Stomach smooth muscle (tissue), 2 donors: ENCODE data around the gene ABHD10.

Source experiments
- H3K27ac ChIP-seq: one replicate; pipeline ENCODE4 v1.7.0; 2013; ENCODE audit warnings: mild to moderate bottlenecking, low read length, inconsistent platforms
- H3K27me3 ChIP-seq, 2 donors: one replicate each; pipeline ENCODE4 v1.7.0; 2013; ENCODE audit warnings: low read length in 2 of 2; ENCODE audit not compliant: insufficient read depth in 2 of 2, control insufficient read depth in 1 of 2
- H3K36me3 ChIP-seq, 2 donors: one replicate each; pipeline ENCODE4 v1.7.0; 2013; ENCODE audit warnings: low read length in 2 of 2; ENCODE audit not compliant: control insufficient read depth in 2 of 2, insufficient read depth in 2 of 2
- H3K4me1 ChIP-seq: one replicate; pipeline ENCODE4 v1.7.0; 2013; ENCODE audit warnings: low read length; ENCODE audit not compliant: control insufficient read depth, insufficient read depth
- H3K4me3 ChIP-seq, 2 donors: one replicate each; pipeline ENCODE4 v1.7.0; 2013; ENCODE audit warnings: low read length in 2 of 2
- H3K9ac ChIP-seq, 2 donors: one replicate each; pipeline ENCODE4 v1.7.0; 2013; ENCODE audit warnings: low read length in 2 of 2, mild to moderate bottlenecking in 1 of 2
- H3K9me3 ChIP-seq, 2 donors: one replicate each; pipeline ENCODE4 v1.7.0; 2013; ENCODE audit warnings: low read length in 2 of 2; ENCODE audit not compliant: control insufficient read depth in 2 of 2
- donor health status: healthy.
- donor health status: Pancreatic carcinoma.

ABHD10 gene

GRCh38 chr3:112001526-112001925 lies 22.7 kb downstream of the ABHD10 start:
- Histone ChIP-seq H3K4me3 (no peak overlapping the region), H3K36me3 (no peaks in the 10 kb centered on the region), H3K4me1 (peaks cover 10% of the 10 kb centered on the region), H3K9ac (no peak overlapping the region), H3K27ac (no peak overlapping the region), H3K9me3 (no peaks in the 10 kb centered on the region), H3K27me3 (peaks cover 14 to 16% of the 10 kb centered on the region in 2 donors)

GRCh38 chr3:112002096-112002971 lies 23.5 kb downstream of the ABHD10 start:
- Histone ChIP-seq H3K27me3 (peaks cover 14 to 16% of the 10 kb centered on the region in 2 donors), H3K36me3 (no peaks in the 10 kb centered on the region), H3K4me3 (no peak overlapping the region), H3K9me3 (no peaks in the 10 kb centered on the region), H3K9ac (no peak overlapping the region), H3K4me1 (peaks cover 10% of the 10 kb centered on the region), H3K27ac (no peak overlapping the region)

- Histone ChIP-seq H3K36me3 (no peaks in the 10 kb centered on the region), H3K27ac (no peak overlapping the region), H3K4me1 (peaks cover 9% of the 10 kb centered on the region), H3K9me3 (no peaks in the 10 kb centered on the region), H3K9ac (no peak overlapping the region), H3K27me3 (peaks cover 13 to 15% of the 10 kb centered on the region in 2 donors), H3K4me3 (no peak overlapping the region)
Observed at GRCh38 chr3:112003321-112004080, 24.7 kb downstream of the ABHD10 start.

GRCh38 chr3:112004187-112004586 lies 25.4 kb downstream of the ABHD10 start:
- H3K4me1 ChIP-seq, result peaks cover 6% of the 10 kb centered on the region
- peaks cover 8 to 12% of the 10 kb centered on the region in 2 donors for H3K27me3 ChIP-seq
- H3K36me3 ChIP-seq, result no peaks in the 10 kb centered on the region
- H3K27ac ChIP-seq, result no peak overlapping the region
- H3K9ac ChIP-seq, result no peak overlapping the region
- no peak overlapping the region for H3K4me3 ChIP-seq
- no peaks in the 10 kb centered on the region for H3K9me3 ChIP-seq

- H3K9me3 ChIP-seq, result no peaks in the 10 kb centered on the region
- no peaks in the 10 kb centered on the region for H3K36me3 ChIP-seq
- H3K27me3 ChIP-seq, result peaks cover 4 to 12% of the 10 kb centered on the region in 2 donors
- no peak overlapping the region for H3K27ac ChIP-seq
- peaks cover 2% of the 10 kb centered on the region for H3K4me1 ChIP-seq
- H3K9ac ChIP-seq, result no peak overlapping the region
- no peak overlapping the region for H3K4me3 ChIP-seq
Observed at GRCh38 chr3:112004669-112005068, 25.8 kb downstream of the ABHD10 start.

- Histone ChIP-seq H3K27me3 (peaks cover 3 to 8% of the 10 kb centered on the region in 2 donors), H3K9me3 (no peaks in the 10 kb centered on the region), H3K9ac (no peak overlapping the region), H3K4me3 (no peak overlapping the region), H3K36me3 (no peaks in the 10 kb centered on the region), H3K27ac (no peak overlapping the region), H3K4me1 (peaks cover 2% of the 10 kb centered on the region)
Observed at GRCh38 chr3:112005091-112005672, 26.4 kb downstream of the ABHD10 start.

GRCh38 chr3:112007633-112008032 lies 28.8 kb downstream of the ABHD10 start:
- Histone ChIP-seq H3K27me3 (no peaks in the 10 kb centered on the region), H3K4me1 (peaks cover 2% of the 10 kb centered on the region), H3K27ac (no peak overlapping the region), H3K9me3 (no peaks in the 10 kb centered on the region), H3K4me3 (no peak overlapping the region), H3K9ac (no peak overlapping the region), H3K36me3 (no peaks in the 10 kb centered on the region)

GRCh38 chr3:112009670-112010069 lies 30.8 kb downstream of the ABHD10 start:
- Histone ChIP-seq H3K9ac (no peak overlapping the region), H3K4me3 (no peak overlapping the region), H3K9me3 (no peaks in the 10 kb centered on the region), H3K27ac (no peak overlapping the region), H3K4me1 (peaks cover 5% of the 10 kb centered on the region), H3K27me3 (no peaks in the 10 kb centered on the region), H3K36me3 (no peaks in the 10 kb centered on the region)

- peaks cover 5% of the 10 kb centered on the region for H3K4me1 ChIP-seq
- no peak overlapping the region for H3K27ac ChIP-seq
- no peaks in the 10 kb centered on the region for H3K9me3 ChIP-seq
- no peak overlapping the region for H3K9ac ChIP-seq
- H3K4me3 ChIP-seq, result no peak overlapping the region
- no peaks in the 10 kb centered on the region for H3K27me3 ChIP-seq
- H3K36me3 ChIP-seq, result no peaks in the 10 kb centered on the region
Observed at GRCh38 chr3:112010636-112011035, 31.8 kb downstream of the ABHD10 start.

GRCh38 chr3:112011376-112011940 lies 32.6 kb downstream of the ABHD10 start:
- Histone ChIP-seq H3K36me3 (no peaks in the 10 kb centered on the region), H3K27me3 (no peaks in the 10 kb centered on the region), H3K9me3 (no peaks in the 10 kb centered on the region), H3K4me1 (peaks cover 5% of the 10 kb centered on the region), H3K27ac (no peak overlapping the region), H3K4me3 (no peak overlapping the region), H3K9ac (no peak overlapping the region)
